ENCODE measurements around the gene KCNB1.

KCNB1 gene

GRCh38 chr20:49480236-49480635, 2.2 kb downstream of the KCNB1 start:
- Histone ChIP-seq H3K27ac (ENCODE audit: low read length) (no peak overlapping the region), H3K9ac (ENCODE audit: low read length) (no peak overlapping the region), H3K9me3 (ENCODE audit: control insufficient read depth, low read depth, low read length) (no peaks in the 10 kb centered on the region), H3K36me3 (ENCODE audit: control insufficient read depth, low read depth, low read length) (no peaks in the 10 kb centered on the region), H3K4me3 (ENCODE audit: low read length) (no peak overlapping the region), H3K27me3 (ENCODE audit: control insufficient read depth, insufficient read depth, low read length) (peaks cover 28% of the 10 kb centered on the region), H3K4me1 (ENCODE audit: control insufficient read depth, low read depth, low read length) (no peaks in the 10 kb centered on the region)

- no peak overlapping the region for H3K9ac ChIP-seq (ENCODE audit: low read length)
- no peaks in the 10 kb centered on the region for H3K9me3 ChIP-seq (ENCODE audit: control insufficient read depth, low read depth, low read length)
- H3K4me1 ChIP-seq (ENCODE audit: control insufficient read depth, low read depth, low read length) = no peaks in the 10 kb centered on the region
- H3K27me3 ChIP-seq (ENCODE audit: control insufficient read depth, insufficient read depth, low read length) = peaks cover 24% of the 10 kb centered on the region
- no peaks in the 10 kb centered on the region for H3K36me3 ChIP-seq (ENCODE audit: control insufficient read depth, low read depth, low read length)
- H3K27ac ChIP-seq (ENCODE audit: low read length) = no peak overlapping the region
- no peak overlapping the region for H3K4me3 ChIP-seq (ENCODE audit: low read length)
These were observed 2.7 kb downstream of the KCNB1 start for GRCh38 chr20:49479785-49480184.

GRCh38 chr20:49478754-49479689, 3.4 kb downstream of the KCNB1 start:
- Histone ChIP-seq H3K9me3 (ENCODE audit: control insufficient read depth, low read depth, low read length) (no peaks in the 10 kb centered on the region), H3K4me1 (ENCODE audit: control insufficient read depth, low read depth, low read length) (no peaks in the 10 kb centered on the region), H3K27me3 (ENCODE audit: control insufficient read depth, insufficient read depth, low read length) (peaks cover 18% of the 10 kb centered on the region), H3K27ac (ENCODE audit: low read length) (no peak overlapping the region), H3K4me3 (ENCODE audit: low read length) (no peak overlapping the region), H3K36me3 (ENCODE audit: control insufficient read depth, low read depth, low read length) (no peaks in the 10 kb centered on the region), H3K9ac (ENCODE audit: low read length) (no peak overlapping the region)

GRCh38 chr20:49478266-49478665, 4.2 kb downstream of the KCNB1 start:
- Histone ChIP-seq H3K9me3 (ENCODE audit: control insufficient read depth, low read depth, low read length) (no peaks in the 10 kb centered on the region), H3K27ac (ENCODE audit: low read length) (no peak overlapping the region), H3K9ac (ENCODE audit: low read length) (no peak overlapping the region), H3K4me1 (ENCODE audit: control insufficient read depth, low read depth, low read length) (no peaks in the 10 kb centered on the region), H3K36me3 (ENCODE audit: control insufficient read depth, low read depth, low read length) (no peaks in the 10 kb centered on the region), H3K27me3 (ENCODE audit: control insufficient read depth, insufficient read depth, low read length) (peaks cover 14% of the 10 kb centered on the region), H3K4me3 (ENCODE audit: low read length) (no peak overlapping the region)

GRCh38 chr20:49477200-49477599, 5.3 kb downstream of the KCNB1 start:
- Histone ChIP-seq H3K27me3 (ENCODE audit: control insufficient read depth, insufficient read depth, low read length) (peaks cover 9% of the 10 kb centered on the region), H3K9ac (ENCODE audit: low read length) (no peak overlapping the region), H3K36me3 (ENCODE audit: control insufficient read depth, low read depth, low read length) (no peaks in the 10 kb centered on the region), H3K9me3 (ENCODE audit: control insufficient read depth, low read depth, low read length) (no peaks in the 10 kb centered on the region), H3K4me1 (ENCODE audit: control insufficient read depth, low read depth, low read length) (no peaks in the 10 kb centered on the region), H3K4me3 (ENCODE audit: low read length) (no peak overlapping the region), H3K27ac (ENCODE audit: low read length) (no peak overlapping the region)

GRCh38 chr20:49476016-49476355, 6.5 kb downstream of the KCNB1 start:
- no peaks in the 10 kb centered on the region for H3K4me1 ChIP-seq (ENCODE audit: control insufficient read depth, low read depth, low read length)
- no peak overlapping the region for H3K4me3 ChIP-seq (ENCODE audit: low read length)
- no peaks in the 10 kb centered on the region for H3K9me3 ChIP-seq (ENCODE audit: control insufficient read depth, low read depth, low read length)
- no peak overlapping the region for H3K27ac ChIP-seq (ENCODE audit: low read length)
- no peaks in the 10 kb centered on the region for H3K27me3 ChIP-seq (ENCODE audit: control insufficient read depth, insufficient read depth, low read length)
- no peaks in the 10 kb centered on the region for H3K36me3 ChIP-seq (ENCODE audit: control insufficient read depth, low read depth, low read length)
- no peak overlapping the region for H3K9ac ChIP-seq (ENCODE audit: low read length)

- Histone ChIP-seq H3K27ac (ENCODE audit: low read length) (no peak overlapping the region), H3K9ac (ENCODE audit: low read length) (no peak overlapping the region), H3K36me3 (ENCODE audit: control insufficient read depth, low read depth, low read length) (no peaks in the 10 kb centered on the region), H3K9me3 (ENCODE audit: control insufficient read depth, low read depth, low read length) (no peaks in the 10 kb centered on the region), H3K4me1 (ENCODE audit: control insufficient read depth, low read depth, low read length) (no peaks in the 10 kb centered on the region), H3K27me3 (ENCODE audit: control insufficient read depth, insufficient read depth, low read length) (no peaks in the 10 kb centered on the region), H3K4me3 (ENCODE audit: low read length) (no peak overlapping the region)
These were observed 7.0 kb downstream of the KCNB1 start for GRCh38 chr20:49475292-49476015.

- no peaks in the 10 kb centered on the region for H3K27me3 ChIP-seq (ENCODE audit: control insufficient read depth, insufficient read depth, low read length)
- H3K4me1 ChIP-seq (ENCODE audit: control insufficient read depth, low read depth, low read length) = no peaks in the 10 kb centered on the region
- no peak overlapping the region for H3K4me3 ChIP-seq (ENCODE audit: low read length)
- H3K36me3 ChIP-seq (ENCODE audit: control insufficient read depth, low read depth, low read length) = no peaks in the 10 kb centered on the region
- H3K27ac ChIP-seq (ENCODE audit: low read length) = no peak overlapping the region
- no peak overlapping the region for H3K9ac ChIP-seq (ENCODE audit: low read length)
- no peaks in the 10 kb centered on the region for H3K9me3 ChIP-seq (ENCODE audit: control insufficient read depth, low read depth, low read length)
These were observed 11.1 kb downstream of the KCNB1 start for GRCh38 chr20:49471397-49471796.

- Histone ChIP-seq H3K36me3 (ENCODE audit: control insufficient read depth, low read depth, low read length) (no peaks in the 10 kb centered on the region), H3K4me3 (ENCODE audit: low read length) (no peak overlapping the region), H3K9ac (ENCODE audit: low read length) (no peak overlapping the region), H3K27ac (ENCODE audit: low read length) (no peak overlapping the region), H3K9me3 (ENCODE audit: control insufficient read depth, low read depth, low read length) (no peaks in the 10 kb centered on the region), H3K27me3 (ENCODE audit: control insufficient read depth, insufficient read depth, low read length) (no peaks in the 10 kb centered on the region), H3K4me1 (ENCODE audit: control insufficient read depth, low read depth, low read length) (no peaks in the 10 kb centered on the region)
These were observed 11.5 kb downstream of the KCNB1 start for GRCh38 chr20:49470922-49471321.

GRCh38 chr20:49469060-49469459, 13.4 kb downstream of the KCNB1 start:
- Histone ChIP-seq H3K4me3 (ENCODE audit: low read length) (no peak overlapping the region), H3K4me1 (ENCODE audit: control insufficient read depth, low read depth, low read length) (no peaks in the 10 kb centered on the region), H3K9ac (ENCODE audit: low read length) (no peak overlapping the region), H3K9me3 (ENCODE audit: control insufficient read depth, low read depth, low read length) (no peaks in the 10 kb centered on the region), H3K27me3 (ENCODE audit: control insufficient read depth, insufficient read depth, low read length) (no peaks in the 10 kb centered on the region), H3K36me3 (ENCODE audit: control insufficient read depth, low read depth, low read length) (no peaks in the 10 kb centered on the region), H3K27ac (ENCODE audit: low read length) (no peak overlapping the region)

- Histone ChIP-seq H3K27me3 (ENCODE audit: control insufficient read depth, insufficient read depth, low read length) (no peaks in the 10 kb centered on the region), H3K4me1 (ENCODE audit: control insufficient read depth, low read depth, low read length) (no peaks in the 10 kb centered on the region), H3K9ac (ENCODE audit: low read length) (no peak overlapping the region), H3K27ac (ENCODE audit: low read length) (no peak overlapping the region), H3K4me3 (ENCODE audit: low read length) (no peak overlapping the region), H3K36me3 (ENCODE audit: control insufficient read depth, low read depth, low read length) (no peaks in the 10 kb centered on the region), H3K9me3 (ENCODE audit: control insufficient read depth, low read depth, low read length) (no peaks in the 10 kb centered on the region)
These were observed 14.1 kb downstream of the KCNB1 start for GRCh38 chr20:49468412-49468811.

All from iPS-18a (cell line).